GM21723 (cell line): Measurements from ENCODE around the gene GPR161.
A peak's percentile ranks its signal among the peaks of the same experiment; 100 is the strongest.
"Not testable (repeated sequence)": the region's sequence is repeated elsewhere in the genome, so short reads cannot be mapped to it uniquely, and the experiment has no call there.

Experiments used
- ATAC-seq: cut with Tn5 transposase; IDR thresholded peaks from one replicate; pipeline ENCODE4 v1.9.1; 2021; ENCODE audit warnings: mild to moderate bottlenecking, moderate library complexity; ENCODE audit not compliant: unreplicated experiment

Gene GPR161

DNA sequence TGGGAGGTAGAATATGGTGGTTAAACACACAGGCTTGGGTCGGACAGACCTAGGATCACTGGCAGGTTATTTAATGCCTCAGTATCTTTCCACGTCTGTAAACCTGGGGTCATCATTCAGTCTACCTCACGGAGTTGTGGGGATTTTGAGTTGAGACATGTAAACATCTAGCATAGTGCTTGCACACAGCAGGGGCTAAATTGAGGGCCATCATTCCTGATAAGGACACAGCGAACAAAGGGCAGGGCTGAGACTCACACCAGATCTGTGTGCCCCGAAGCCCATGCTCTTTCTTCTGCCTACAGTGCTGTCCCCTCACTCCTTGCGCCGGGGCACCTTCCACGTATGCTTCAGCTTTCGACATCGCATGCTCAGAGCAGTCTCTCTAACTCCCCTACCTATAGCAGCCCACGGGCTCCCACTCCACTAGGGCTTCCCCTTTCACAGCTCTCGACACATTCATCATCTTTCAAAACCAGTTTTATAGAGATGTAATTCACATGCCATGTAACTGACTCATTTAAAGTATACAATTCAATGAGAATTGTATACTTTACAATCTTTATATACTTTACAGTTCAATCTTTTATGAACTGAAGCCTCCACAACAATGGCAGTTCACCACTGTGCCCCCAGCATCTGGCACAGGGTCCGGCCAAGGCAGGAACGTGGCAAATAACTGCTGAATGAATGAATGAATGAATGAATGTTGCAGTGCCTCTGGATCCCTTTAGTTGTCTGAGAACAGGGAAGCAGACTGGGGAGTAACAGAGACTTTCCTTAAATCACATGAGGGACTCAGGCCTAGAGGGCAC lies 48.0 kb downstream of the GPR161 start:
- no peak for ATAC-seq

DNA sequence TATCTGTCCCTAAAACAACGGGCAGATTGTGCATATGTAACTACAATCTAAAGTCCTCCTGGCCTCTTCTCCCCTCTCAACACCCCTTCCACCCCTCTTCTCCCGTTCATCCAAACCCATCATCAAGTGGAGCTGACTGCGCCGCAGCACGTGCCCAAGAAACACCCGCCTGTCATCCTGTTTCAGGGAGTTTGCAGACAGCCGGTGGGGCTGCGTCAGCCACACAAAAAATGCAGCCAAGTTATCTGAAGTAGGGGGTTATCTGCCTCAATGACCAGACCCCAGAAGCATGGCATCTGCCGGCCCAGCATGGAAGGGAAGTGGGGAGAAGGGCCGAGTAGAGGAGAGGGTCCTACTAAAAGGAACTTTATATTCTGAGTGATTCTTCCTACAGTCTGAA lies 49.0 kb downstream of the GPR161 start:
- no peak for ATAC-seq

DNA sequence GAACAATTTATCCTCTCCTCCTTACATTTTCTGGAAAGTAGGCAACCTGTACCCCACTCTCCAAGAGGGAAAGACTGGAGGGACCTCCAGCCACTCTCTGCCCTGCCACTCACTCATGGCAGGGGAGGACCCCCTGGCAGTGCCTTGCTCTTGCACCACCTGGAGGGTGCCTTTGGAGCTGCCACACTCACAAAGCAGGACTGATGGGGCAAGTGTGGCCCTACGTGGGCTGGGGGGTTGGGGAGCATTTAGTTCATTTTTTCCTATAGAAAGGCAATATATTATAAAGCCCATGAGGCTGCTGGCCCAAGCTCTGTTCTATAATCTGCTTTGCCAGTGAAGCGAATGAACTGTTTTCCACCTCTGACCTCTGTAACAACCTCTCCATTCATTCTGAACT lies 50.3 kb downstream of the GPR161 start:
- ATAC-seq: no peak

DNA sequence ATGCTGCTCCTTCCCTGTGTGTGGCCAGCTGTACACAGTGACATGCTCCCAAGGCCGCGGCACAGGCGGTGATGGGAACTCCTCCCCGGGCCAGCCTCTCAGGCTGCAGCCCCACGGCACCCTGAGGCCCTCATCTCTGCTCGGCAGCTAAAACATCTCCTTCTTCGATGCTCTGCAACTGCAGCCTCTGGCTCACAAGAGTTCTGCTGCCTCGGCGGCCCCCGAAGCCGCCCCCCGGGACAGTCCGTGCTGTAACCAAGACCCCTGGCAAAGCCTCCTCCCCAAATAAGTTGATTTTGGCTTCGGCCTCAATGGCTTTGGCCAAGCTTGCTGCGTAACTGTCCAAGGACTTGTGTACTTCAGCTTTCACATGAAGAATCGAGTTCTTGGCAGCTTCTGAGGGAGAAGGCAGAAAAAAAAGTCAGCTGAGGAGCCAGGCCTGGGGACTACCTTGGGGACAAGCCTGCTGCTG lies 51.3 kb downstream of the GPR161 start:
- no peak for ATAC-seq

DNA sequence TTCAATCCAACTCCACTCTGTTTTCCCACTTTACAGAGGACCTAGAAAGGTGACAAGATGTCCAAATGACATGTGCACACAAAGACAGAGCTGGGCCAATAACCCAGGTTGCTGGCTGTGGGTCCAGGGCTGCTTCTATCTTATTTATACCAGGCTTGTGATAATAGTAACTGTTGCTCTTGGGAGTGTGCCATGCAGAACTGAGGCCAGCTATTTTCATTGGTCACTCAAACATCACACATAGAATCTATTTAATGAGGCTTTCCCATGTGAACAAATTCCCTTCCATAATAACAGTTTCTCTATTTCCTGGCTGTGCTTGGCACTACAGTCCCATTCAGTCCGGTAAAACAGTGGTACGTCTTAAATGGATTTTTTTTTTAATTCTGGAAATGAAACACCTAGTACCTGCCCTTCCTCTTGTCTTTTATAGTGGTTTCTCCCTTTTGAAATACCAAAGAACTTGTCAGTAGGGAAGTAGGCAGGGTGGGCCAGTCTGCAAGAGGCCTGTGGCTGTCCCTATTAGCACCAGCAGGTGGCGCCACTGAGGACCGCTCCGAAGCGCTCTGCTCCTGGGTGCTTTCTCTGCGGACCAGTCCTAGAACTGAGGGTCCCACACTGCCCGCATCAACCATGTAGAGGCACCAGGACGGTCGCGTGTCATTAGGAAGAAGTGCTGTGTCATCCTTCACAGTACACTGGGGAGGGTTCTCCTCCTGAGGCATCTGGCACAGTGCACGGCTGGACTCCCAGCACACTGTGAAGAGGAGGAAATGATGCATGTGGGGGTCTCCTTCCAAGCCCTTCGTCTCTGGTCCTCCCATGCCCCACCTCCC lies 52.1 kb downstream of the GPR161 start:
- ATAC-seq: peak; percentile 51

DNA sequence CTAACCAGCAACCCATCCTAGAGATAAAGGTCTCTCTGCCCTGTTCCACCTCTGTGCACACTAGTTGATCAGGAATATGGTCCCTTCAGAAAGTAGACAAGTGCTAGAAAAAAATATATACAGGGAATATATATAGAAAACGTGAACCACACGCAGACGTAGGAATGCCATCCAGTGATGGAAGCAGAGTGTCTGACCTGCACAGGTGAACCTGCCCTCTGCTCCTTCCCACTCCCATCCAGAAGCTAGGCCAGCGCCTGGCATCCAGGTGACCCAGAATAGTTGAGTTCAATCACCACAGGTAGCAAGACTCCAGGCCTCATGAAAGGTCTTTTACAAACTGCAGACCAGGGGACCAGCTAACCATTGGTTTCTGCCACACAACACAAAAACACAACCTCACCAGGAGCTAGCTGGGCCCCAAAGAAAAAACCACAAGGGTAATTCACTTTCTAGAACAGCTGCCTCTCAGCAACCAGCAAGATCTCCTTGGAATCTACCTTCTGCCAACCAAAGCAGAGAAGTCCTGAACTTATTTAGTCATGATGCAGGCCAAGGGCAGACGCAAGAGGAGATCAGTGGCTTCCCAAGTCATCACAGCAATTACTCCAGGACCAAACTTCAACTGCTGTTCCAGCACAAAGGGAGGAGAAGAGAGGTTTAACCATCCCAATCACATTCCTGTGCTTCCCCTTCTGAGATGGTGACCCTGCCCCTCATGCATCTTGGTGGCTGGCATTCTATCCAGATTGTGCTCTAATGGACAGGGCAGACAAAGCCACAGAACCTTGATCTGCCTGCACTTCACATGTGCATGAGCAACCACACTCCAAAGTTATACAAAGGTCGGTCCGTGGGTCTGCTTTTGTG lies 53.0 kb downstream of the GPR161 start:
- no peak for ATAC-seq

DNA sequence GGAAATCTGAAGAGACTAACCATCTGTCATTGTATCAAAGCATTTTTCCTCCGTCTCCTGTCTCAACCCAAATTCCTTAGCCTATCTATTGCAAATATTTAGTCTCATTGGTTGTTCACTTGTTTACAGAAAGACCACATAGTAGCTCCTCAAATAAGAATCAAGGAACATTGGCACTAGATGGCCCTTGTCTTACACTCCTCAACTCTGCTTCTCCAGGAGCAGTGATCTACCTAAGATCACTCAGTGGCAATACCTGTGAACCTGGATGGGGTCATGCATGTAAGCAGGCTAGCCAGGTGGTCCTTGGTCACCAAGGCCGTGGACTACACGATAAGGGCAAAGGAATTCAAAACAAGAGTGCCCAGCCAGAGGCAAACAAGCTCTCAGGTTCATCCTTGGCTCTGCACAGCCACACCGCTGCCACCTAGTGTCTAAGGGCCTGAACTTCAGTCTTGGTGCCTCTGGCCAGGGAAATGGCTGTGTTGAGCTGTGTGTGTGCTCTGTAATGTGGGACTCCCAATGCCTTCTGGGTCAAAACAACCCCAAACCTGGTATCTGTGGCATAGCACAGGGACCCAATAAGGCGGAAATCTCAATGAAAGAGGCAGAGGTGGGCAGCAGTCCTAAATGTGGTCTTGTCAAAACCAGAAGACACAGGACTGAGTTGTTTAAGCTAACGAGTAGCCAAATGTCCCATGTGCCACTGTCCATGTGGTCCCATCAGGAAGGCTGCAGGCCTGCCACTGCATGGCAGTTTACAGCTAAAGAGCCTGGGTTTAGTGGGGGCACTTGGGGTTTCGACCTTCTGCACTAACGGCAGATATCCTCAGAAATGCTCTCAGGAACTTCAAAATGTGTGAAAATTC lies 54.5 kb downstream of the GPR161 start:
- ATAC-seq: peak; percentile 93

DNA sequence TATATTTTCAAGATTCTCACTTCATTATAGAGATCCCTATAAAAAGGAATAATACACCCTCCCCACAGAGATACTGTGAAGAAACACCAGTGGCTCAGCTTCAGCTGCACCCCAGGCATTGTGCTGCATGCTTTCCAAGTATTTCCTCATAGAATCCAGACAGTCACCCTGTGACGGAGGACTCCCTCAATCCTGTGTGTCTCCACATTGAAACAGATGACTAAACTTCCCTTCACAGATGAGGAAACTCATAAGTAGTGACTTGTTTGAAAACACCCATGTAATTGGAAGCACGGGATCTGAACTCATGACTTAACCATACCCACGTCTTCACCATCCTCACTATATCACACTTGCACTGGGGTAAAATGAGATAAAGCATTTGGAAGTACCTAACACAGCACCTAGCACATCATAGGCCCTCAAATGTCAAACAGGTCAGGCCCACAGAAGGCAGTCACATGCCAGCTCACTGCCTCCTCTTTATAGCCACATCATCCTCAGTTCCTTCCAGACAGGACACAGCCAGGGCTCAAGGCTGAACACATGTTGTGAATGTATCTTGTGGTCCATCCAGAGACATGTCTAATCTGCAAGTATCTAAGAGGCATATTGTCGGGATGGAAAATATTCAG lies 55.2 kb downstream of the GPR161 start:
- no peak for ATAC-seq

DNA sequence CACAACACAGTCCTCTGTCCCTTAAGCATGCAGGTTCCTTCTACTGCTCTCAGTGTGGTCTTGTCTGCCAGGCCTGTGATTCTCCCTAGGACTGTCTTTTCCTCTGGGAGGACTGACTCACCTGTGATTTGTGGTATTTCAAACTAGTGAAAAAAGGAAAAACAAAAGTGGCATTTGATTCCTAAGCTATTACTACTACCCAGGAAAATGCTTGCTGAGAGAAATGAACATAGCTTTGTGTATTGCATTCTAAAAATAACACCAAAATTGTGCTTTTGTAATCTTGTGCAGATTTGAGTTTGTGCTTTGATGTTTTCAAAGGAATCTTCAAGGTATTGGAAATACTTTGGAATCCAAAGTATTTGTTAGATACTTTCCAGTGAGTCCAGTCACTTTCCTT lies 57.0 kb downstream of the GPR161 start:
- ATAC-seq: no peak

DNA sequence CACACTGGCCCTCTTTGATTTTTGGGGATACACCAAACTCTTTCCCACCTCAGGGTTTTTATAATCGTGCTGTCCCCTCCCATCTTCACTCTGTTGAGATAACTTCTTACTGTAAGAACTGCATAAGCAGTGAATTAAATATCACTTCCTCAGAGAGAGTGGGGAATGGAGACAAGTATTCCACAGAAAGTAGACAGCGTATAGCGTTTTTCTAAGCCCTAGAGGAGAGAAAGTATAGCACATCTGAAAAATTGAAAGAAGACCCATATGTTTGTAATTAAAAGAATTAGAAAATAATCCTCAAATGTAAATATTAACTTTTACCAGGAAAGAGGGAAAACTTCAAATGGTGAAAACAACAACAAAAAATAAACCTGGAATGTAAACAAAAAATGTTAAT lies 67.3 kb downstream of the GPR161 start:
- no peak for ATAC-seq

DNA sequence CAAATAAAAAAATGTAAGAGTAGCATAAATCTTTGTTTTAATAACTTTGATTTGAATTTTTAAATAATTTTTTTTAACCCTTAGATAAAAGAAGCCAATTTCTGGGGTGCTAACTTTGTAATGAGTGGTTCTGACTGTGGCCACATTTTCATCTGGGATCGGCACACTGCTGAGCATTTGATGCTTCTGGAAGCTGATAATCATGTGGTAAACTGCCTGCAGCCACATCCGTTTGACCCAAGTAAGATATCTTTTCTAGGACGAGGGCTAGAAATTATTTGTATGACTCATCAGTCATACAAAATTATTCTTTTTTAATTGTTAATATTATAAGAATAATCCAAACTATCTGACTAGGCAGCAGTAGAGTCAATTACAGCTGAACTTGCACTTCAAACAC lies 71.2 kb downstream of the GPR161 start:
- no peak for ATAC-seq

DNA sequence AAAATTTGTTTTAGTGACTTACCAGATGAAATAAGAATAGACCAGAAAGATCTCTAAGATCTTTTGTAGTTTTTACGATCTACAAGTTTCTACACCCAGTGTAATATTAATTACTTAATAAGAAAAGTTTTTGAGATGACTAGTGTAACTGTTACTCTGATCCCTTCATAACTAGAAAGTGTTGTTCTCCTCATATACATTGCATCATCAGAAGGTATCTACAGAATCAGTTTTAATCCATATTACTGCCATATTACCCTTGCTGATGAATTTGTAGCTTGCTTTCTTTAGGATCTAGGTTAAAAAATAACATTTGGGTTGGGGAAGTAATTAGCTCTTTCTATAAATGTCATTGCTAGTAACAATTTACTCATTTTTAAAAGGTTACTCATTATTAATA lies 72.5 kb downstream of the GPR161 start:
- ATAC-seq: no peak

DNA sequence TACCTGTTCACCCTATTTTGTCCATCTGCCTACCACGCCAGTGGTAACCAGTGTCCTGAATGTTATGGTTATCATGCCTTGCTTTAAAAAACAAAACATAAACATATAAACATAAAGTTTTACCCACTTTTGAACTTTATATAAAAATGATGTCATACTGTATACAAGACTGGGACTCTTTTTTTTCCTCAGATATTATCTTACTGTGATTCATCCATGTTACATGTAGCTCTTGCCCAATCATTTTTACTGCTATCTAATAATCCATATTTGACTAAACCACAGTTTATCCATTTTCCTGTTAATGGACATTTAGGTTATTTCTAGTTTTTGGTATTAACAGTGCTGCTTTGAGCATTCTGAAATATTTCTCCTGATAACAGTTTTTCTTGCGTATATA lies 78.8 kb downstream of the GPR161 start:
- ATAC-seq: no peak

DNA sequence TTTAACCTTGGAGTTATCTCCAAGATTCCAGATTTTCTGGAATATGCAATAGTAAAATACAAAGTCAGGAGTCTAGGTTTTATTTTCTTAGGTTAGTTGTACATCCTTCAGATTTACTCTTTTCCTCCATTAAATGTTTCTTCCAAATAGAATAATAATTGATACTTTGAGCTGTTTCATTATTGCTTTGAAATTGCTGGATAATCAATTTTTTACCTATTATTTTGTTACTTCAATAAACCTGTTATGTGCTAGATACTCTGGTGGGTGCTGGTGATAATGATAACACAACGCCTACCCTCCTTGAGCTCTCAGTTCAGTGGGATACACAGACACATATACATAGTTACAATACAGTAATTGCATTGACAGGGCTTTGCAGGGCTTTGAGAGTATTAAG lies 79.4 kb downstream of the GPR161 start:
- no peak for ATAC-seq

DNA sequence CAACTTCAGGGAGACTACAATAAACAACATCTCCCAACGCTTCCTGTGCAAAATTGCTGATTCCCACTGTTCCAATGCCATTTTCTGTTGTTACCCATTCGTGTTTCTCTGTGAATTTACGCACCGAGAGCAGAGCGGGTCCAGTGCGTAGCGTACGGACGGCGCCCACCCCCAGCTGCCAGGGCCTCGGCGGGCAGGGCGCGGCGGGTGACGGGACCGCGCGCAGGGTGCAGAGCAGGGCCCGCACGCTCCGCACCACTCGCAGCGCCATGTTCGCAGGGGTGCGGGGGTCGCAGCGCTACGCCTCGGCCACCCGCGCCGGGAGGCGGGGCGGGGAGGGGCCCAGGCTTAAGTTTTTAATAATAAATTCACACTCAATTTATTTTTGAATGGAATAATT lies 80.6 kb downstream of the GPR161 start:
- not testable (repeated sequence) for ATAC-seq

DNA sequence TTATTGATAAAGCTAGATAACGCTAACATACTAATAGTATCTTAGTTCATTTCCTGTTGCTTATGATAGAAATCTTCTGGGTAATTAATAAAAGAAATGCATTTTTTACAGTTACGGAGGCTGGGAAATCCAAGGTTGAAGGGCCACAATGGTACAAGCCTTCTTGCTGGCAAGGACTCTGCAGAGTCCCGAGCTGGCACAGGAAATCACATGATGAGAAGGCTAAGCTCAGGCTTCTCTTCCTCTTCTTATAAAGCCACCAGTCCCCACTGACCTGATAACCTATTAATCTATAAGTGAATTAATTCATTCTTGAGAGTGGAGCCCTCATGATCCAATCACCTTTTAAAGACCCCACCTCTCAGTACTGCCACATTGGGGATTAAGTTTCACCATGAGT lies 82.6 kb downstream of the GPR161 start:
- ATAC-seq: no peak

DNA sequence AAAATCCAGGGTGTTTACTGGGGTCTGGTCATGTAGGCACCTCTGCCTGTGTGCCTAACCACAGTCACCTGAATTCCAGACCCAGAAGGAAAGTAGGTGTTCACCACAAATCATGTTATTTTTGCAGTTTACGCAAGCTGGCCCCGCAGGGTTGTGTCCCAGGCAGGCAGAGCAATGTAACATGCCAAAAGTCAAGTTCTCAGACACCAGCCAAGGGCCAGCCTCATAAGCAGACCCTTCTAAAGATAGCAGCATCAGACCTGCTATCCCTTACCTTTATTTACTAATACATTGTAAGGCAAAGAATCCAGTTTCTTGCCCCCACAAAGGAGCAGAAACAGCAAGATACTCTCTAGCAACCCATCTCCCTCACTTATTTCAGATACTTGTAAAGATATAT lies 83.0 kb downstream of the GPR161 start:
- ATAC-seq: no peak

DNA sequence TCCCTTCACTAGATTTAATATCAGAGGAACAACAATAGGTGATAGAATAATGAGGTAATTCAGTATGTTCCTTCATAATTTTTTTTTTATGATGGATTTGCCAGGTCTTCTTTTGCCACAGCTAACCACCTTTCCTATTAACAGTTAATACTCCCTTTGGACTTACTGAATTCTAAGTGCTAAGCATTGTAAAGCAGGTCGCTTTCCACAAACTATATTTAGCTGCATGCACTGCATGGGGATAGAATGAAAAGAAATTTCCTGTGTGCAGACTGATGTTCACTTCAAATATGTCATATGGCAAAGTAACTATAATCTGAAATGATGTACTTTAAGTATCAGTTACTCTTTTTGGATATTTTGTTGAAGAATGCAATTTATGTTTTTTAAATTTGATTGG lies 85.8 kb downstream of the GPR161 start:
- no peak for ATAC-seq

DNA sequence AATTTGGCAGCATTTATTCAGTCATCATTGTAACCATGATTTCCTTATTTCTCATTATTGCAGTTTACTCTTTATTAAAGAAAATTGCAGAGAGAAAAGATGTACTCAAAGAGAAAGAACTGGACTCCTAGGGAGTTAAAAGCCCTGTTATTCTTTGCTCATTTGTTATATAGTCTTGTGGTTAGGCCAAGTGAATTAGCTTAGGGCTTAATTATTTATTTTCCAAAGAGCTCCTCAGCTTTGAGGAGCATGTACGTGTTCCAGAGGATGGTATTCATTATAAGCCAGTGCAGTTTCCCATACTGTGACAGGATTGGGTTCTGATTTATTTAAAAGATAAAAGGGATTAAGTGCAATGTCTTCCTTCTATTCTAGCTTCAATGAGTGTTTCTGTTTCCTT lies 86.4 kb downstream of the GPR161 start:
- ATAC-seq: no peak

DNA sequence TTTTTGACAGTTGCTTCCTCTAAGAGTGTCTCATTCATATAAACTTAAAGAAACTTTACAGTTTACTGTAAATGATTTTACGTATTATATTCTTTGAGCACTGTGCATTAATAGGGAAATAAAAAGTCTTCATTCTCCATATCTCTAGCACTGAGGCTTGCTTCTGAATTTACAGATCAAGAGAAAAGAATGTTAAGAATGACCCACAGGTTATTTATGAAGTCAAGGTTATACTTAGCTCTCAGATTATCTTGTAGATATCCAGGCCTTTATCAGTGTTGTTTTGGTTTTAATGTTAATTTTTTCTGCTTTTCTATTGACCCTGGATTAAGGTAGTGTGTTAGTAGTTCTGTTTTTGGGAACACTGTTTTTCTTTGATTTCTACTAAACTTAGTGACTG lies 91.4 kb downstream of the GPR161 start:
- ATAC-seq: no peak
